ENCODE measurements around the gene BTLA. TPM values are rescaled to one million over a fixed set of nuclear protein-coding genes. Genes with fewer than 3 reads are reported as not detected.
"Not testable (repeated sequence)": the region's sequence is repeated elsewhere in the genome, so short reads cannot be mapped to it uniquely, and the experiment has no call there.

The BTLA gene
- total RNA-seq, 1 donor from 2014 or later: 0.25 TPM

DNA sequence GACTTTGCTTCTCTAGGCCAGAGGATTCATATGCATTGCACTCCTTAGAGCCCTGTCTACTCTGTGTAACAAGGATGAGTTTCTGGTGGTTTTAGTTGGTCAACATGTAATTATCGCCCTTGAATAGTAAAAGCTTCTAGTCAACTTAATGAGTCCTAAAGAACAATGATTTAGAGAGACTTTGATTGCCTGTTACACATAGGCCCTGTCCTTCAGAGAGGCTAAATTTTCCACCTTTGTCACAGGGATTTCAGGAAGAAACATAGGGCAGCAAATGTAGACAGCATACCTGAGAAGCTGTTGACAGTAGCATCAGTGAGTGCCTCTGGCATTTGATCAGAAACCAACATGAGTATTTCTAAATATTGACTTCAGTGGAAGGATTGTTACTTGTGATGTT is 7.1 kb downstream of the BTLA start:
- ATAC-seq: no peak
- DNase-seq (ENCODE audit: low spot score): no peak

DNA sequence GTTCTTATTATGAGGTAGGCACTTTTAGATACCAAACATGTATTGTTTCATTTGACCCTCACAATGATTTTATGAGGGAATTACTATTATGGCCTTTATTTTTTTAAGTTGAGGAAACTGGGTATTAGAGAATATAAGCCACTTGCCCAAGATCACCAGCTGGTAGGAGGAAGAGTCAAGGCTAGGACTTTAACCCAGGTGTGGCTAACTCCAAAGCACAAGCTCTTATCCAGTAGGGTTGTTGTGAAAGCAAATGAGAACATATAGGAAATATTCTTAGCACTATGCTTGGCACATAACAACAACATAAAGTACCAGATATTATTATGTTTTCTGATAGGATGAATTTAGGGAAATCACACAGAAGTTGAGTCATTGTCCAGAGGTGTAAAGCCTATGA is 7.9 kb downstream of the BTLA start:
- no peak for DNase-seq (ENCODE audit: low spot score)
- no peak for ATAC-seq

DNA sequence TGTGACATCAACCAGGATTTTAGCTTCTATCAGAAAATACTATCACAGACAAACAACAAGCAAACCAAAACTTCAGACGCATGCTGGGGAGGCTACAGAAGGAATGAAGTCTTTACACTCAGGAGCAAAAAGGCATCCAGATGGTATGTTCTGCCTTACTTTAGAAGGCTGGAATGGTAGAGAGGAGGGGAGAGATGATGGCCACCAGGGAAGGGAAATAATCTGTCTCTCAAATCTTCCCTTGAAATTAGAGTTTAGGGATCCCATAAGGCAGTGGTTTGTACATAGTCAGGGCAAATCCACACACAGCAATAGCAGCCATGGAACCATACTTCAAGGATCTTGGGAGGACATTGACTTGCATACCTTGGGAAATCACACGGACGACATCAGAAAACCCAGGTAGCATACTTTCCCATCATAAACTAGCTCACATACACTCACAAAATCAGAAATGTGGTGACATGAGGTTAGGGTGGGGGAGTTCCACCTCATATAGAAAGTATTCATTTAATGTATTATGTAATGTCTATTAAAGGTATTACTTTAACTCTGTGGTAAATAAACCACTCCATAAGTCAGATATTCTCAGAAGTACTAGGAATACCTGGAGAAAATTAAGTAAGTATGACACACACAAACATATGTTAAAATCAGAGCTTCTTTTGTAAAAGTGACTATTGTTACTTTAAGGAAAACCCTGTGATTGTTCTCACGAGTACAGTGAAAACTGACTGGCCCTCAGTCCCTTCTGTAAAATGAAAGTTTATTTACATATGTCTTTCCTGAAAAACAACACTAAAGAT is 9.4 kb downstream of the BTLA start:
- ATAC-seq (no peak), DNase-seq (ENCODE audit: low spot score) (no peak)

DNA sequence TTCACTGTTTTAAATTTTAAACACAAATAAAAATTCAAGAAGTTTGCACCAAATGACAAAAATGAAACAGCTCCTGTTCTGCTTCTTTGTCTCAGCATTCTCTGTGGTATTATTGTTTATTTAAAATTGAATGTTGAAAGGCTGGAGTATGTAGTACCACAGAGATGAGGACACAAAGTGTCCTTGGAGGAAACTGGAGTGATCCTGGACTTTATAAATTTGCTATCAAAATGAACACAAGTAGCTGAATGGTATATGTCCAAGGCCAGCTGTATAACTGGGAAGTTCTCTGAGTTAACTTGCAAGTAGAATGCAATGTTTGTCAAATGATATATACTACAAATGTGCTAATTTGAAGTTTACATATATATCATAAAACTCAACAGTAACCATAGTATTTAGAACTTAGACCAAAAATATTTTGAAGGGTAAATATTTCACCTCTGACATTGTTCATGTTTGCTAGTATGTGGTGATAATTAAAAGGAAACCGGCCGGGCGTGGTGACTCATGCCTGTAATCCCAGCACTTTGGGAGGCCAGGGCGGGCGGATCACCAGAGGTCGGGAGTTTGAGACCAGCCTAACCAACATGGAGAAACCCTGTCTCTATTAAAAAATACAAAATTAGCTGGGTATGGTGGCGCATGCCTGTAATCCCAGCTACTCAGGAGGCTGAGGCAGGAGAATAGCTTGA is 12.3 kb downstream of the BTLA start:
- ATAC-seq (no peak), DNase-seq (ENCODE audit: low spot score) (no peak)

DNA sequence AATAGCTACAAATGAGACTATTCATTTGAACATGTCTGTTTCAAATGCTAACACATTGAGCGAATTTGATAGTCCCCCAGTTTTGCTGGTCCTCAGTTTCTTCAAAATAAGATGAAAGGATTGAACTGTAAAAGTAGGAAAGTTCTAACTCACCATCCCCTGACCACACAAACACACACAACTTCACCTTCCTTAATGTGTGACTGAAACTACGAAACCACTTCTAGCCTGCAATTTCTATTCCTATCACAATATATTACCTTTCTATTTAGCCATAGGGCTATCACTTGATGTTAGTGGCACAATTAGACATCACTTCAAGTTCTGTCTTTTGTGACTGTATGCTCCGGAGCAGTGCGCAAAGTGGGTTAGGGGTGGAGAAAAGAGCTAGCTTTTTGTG is 14.9 kb downstream of the BTLA start:
- no peak for ATAC-seq
- no peak for DNase-seq (ENCODE audit: low spot score)

DNA sequence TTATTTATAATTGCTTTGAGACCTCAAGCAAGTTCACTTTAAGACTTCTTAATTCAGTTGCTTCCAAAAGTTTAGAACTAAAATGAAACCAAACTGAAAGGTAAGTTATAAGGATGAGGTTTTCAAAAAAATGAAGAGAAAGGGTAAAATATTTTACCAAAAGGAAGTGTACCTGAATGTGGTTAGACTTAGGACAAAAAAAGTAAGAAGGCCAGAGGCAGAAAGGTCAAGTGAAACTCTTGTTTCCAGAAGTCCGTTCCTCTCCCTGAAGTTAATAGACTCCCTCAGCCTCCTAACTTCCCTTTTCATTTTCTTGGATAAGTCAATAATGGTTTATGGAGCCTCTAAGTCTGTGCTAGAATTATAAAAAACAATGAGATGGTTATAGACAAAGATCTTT is 16.6 kb downstream of the BTLA start:
- no peak for ATAC-seq

DNA sequence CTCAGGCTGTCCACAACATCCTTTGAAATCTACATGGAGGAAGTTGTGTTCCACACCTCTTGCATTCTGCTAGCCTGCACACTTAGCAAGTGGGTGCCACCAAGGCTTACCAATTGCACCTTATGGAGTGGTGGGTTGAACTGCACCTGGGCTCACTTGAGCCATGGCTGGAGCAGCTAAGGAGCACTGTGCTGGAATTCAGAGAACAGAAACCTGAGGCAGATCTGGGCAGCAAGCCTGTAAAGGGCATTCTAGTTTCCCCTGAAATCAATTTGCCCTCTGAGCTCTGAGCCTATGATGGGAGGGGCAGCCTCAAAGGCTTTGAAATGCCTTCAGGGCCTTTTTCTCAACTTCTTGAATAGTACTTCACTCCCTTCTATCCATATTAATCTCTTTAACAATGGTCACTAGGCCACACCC is 18.0 kb downstream of the BTLA start:
- DNase-seq (ENCODE audit: low spot score): no peak
- ATAC-seq: no peak

More for the DNA sequence above, 16.6 kb downstream of the BTLA start:
- DNase-seq (ENCODE audit: low spot score): no peak

DNA sequence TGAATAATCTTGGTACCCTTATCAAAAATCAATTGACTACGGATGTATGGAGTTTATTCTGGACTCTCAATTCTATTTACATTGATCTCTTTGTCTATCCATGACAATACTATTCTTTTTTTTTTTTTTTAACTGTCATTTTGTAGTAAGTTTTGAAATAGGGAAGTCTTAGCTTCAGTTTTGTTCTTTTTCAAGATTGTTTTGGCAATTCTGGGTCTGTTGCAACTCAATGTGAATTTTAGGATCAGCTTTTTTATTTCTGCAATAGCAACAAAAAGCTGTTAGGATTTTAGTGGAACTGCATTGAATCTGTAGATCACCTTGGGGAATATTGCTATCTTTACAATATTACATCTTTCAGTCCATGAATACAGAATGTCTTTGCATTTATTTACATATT is 21.4 kb downstream of the BTLA start:
- DNase-seq (ENCODE audit: low spot score) (no peak), ATAC-seq (no peak)

DNA sequence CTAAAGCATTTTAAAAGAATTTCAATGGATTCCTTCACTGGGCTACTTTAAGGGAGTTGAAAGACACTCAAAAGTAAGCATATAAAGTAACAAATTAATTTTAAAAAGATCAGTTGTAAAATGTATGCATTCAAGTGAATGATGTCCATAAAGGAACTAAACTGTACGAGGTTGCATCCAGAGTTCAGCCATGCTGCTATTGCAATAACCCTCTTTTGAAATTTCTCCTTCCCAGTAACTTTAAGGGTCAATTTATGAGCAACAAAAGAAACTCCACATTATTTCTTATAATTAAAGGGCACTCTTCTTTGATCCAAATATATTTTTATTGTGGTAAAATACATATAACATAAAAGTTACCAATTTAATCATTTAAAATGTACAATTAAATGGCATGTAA is 22.9 kb downstream of the BTLA start:
- no peak for ATAC-seq
- DNase-seq (ENCODE audit: low spot score): no peak

DNA sequence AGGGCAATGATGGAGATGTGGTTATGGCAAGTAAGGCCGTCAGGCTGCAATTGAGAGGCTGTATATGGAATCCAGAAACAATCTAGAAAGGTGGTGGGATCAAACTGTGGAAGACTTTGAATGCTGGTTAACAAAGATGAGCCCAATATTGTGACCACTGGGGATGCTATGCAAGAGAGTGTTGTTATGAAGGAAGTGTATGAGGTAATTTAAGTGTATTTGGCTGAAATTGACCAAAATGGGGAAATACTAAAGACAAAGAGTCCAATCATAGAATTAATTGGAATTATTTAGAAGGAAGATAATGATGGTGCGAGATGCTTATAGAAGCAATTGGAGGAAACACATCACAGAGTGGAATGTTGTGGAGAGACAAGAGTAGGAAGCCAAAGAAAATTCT is 24.5 kb downstream of the BTLA start:
- DNase-seq (ENCODE audit: low spot score) (no peak), ATAC-seq (no peak)

DNA sequence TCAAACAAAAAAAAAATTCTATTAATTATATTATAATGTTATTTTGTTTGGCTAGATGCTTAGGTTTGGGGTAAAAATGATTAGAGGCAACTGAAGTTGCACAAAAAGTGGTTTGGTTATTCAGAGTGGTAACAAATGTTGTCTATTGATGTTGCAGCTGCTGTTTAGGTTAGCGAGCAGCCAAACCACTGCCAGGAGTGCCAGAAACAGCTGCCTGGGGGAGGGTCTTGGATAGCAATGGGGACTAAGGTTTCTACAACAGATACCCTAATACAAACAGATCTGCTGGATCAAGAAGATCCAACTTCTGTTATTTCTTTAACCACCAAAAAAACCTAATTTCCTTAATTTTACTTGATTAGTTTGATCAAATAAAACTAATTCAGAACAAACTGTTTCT is 26.6 kb downstream of the BTLA start:
- DNase-seq (ENCODE audit: low spot score) (no peak), ATAC-seq (no peak)

DNA sequence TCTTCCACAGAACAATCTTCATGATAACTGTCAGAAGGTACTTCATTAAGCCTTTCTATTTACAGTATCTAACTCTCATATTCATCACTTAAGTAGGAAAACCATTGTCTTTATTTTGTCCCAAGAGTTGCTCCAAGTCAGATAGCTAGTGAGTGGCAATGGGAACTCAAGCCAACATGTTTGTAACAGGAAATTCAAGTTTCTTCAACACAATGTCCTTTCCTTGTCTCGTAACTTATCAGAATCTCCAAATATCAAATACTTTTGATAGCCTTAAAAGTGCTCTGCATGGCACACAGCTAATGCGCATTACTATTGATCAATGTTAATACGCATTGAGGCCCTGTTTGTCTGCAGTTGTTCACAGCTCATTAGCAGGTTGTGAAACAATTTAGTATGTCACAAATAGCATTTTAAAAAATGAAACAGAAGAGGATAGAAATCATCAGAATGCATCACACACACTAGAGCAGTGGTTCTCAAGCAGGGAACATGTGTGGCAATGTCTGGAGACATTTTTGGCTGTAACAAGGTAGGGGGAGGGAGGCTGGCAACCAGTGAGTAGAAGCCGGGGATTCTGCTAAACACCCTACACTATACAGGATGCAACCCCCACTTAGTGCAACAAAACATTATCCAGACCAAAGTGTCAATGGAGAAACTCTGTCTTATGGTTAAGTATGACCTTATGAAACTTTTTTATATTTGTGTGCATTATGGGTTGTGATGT is 27.5 kb downstream of the BTLA start:
- DNase-seq (ENCODE audit: low spot score): no peak
- no peak for ATAC-seq

DNA sequence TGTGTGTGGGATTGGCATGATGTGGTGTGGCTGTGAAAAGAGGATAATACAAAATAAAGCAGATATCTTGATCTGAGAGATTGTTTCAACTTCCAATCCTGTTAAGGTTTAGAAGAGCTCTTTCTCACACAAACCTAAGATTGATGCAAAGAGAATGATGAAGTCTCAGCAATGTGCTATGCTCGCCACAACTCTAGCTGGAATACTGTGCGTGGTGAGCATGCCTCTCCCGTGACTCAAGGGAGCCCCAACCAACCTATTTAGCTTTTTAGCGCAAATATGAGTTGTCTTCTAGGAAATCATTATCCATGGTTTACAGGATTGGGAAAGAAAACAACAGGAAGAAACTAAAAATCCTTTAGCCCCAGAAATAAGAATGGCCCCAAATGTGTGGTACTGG is 28.5 kb downstream of the BTLA start:
- no peak for DNase-seq (ENCODE audit: low spot score)
- no peak for ATAC-seq

DNA sequence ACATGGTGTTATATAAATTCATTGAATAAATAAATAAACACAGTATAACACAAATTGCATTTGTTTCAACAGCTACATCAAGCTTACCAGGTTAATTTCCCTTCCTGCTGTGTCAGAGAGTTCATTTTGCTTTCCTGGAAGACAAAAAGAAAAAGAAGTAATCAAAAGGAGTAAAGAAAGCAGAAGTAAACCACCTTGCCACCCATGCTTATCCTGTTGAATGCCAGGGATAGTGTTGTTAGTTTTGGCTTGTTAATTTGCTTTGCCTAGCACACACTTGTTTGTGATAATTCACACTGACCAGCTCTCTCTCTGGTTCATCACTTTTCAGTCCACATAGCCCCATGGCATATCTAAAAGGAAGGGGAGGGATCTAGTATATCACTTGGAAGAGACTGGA is 29.6 kb downstream of the BTLA start:
- ATAC-seq: no peak

DNA sequence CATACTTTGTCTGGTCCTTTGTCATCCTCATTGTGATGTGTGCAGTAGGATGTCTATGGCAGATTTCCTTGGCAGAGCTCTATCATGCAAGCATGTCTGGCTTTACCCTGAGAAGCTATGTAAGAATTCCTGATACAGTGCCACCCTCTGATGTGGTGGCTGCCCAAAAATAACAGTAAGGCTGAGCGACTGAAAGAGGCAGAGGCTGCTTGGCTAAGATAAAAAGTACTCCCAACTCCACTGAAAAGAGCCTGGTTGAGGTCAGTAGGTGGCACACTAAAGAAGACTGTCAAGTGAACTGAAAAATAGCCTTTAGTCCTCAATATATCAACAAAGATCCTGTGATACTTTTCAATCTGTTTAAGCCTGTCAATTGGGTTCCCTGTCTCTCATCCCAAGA is 31.7 kb downstream of the BTLA start:
- DNase-seq (ENCODE audit: low spot score) (no peak), ATAC-seq (no peak)

More for the DNA sequence above, 29.6 kb downstream of the BTLA start:
- no peak for DNase-seq (ENCODE audit: low spot score)

DNA sequence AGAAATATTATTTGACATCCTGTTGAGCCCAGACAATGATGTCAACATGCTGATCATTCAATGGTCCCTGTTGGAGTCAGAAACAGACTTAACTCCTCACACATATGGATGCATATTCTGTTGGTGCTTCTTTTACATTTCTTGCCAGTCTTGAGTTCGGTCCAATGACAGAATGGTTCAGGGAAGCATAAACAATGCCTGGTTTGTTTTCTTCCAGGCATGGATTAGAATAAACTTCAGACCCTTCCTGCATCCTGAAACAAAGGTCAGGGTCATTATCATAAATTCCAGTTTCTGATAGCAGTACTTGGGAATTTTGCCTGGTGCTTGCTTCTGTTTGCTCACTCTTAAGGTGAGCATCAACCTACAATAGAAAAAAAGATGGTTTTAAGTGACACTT is 33.3 kb downstream of the BTLA start:
- ATAC-seq (no peak), DNase-seq (ENCODE audit: low spot score) (no peak)

DNA sequence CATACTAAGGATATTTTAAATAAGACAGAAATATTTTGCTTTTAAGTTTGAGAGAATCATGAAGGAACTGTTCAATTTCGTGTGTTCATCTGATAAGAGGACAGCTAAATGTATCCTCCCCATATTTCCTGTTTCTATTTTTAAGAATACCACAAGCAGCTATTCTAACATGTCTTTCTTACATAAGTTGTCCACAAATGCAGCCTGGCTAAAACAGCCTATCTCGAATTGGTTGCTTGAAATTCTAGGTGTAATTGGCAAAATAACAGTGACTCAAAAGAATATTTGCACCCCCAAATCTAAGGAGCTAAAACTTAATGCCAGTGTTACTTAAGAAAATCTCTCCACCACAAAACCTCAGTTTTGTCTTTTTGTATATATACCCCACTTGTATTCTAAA is 35.0 kb downstream of the BTLA start:
- ATAC-seq: no peak

DNA sequence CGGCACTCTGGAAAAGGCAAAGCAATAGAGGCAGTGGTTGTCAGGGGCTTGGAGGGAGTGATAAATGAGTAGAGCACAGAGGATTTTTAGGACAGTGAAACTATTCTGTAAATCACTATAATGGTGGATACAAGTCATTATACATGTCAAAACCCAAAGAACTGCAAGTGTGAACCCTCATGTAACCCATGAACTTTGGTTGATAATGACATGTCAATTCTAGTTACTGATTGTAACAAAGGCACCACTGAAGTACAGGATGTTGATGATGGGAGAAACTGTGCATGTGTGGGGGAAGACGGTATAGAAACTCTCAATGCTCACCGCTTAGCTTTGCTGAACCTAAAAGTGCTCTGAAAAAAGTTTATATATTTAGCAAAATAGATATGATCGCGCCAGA is 36.0 kb downstream of the BTLA start:
- DNase-seq (ENCODE audit: low spot score): no peak
- ATAC-seq: no peak

More for the DNA sequence above, 35.0 kb downstream of the BTLA start:
- no peak for DNase-seq (ENCODE audit: low spot score)

DNA sequence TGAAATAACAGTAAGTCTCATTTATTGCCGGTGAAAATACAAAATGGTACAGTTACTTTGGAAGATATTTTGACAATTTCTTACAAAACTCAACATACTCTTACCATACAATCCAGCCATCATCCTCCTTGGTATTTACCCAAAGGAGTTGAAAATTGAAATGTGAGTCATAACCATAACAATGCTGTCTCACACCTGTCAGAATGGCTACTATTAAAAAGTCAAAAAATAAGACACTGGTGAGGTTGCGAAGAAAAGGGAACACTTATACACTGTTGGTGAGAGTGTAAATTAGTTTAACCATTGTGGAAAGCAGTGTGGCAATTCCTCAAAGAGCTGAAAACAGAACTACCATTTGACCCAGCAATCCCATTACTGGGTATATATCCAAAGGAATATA is 37.5 kb downstream of the BTLA start:
- DNase-seq (ENCODE audit: low spot score); ATAC-seq: not testable (repeated sequence)

DNA sequence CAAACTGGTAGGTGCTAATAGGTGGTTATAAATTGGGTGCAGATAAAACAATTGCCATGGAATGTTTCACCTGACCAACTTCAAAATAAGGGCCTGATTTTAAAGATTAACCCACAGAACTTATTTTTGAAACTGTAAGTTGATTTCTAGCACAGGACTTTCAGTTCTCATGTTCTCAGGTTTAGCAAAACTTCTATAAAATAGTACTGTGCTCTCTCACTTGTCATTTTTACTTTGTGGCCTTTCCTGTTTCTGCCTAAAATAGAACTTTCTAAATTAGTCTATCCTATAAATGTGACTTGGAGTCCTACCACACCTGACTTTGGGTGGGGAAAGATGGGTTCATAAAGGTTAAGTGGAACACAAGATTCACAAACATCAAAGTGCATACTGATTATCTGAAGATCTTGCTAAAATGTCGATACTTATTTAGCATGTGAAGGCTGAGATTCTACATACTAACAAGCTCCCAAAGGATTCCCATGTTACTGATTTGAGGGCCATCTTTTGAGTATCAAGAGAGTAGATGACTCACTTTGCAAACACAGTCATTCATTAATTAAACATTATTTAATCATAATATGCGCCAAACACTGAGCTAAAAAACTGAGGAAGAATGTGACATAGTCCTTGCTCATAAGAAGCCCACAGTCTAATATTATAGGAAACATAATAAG is 38.6 kb downstream of the BTLA start:
- no peak for DNase-seq (ENCODE audit: low spot score)
- no peak for ATAC-seq

DNA sequence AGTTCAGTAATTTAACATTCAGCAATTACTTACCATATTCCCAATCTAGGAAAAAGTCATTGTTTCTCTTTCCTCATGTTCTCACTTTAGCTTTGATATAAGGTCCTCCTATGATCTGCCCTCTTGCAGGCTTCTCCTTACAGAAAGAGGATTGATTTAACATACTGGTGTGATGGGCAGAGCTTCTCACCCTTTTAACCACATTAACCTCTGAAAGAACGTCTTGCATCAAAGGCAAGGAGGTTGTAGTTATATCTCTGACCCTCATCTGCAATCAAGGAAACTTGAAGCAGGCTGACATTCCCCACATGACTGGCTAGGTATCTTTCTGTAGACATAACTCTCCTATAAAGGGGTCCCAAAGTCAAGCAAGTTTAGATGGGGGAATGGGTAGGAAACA is 39.5 kb downstream of the BTLA start:
- ATAC-seq (no peak), DNase-seq (ENCODE audit: low spot score) (no peak)

Measured in left lobe of liver (tissue), 2 donors.